Fibroblast of lung (primary cell): Measurements from ENCODE around the gene CACNB1. TPM values are rescaled to one million over a fixed set of nuclear protein-coding genes. Genes with fewer than 3 reads are reported as not detected.
A peak's percentile ranks its signal among the peaks of the same experiment; 100 is the strongest.

Source experiments
- DNase-seq, 2 donors: peaks; one replicate each; pipeline versions ENCODE4 v3.0.0 to v3.0.0-alpha.2; 2010; ENCODE audit warnings: low read depth in 2 of 2
- H2AFZ ChIP-seq: 2 replicates; pipeline ENCODE4 v1.5.1; 2012; ENCODE audit warnings: low read length, control low read depth, inconsistent platforms
- H3K27ac ChIP-seq: 2 replicates; pipeline ENCODE4 v1.5.1; 2011; ENCODE audit warnings: low read length, control low read depth; ENCODE audit not compliant: insufficient read depth
- H3K27me3 ChIP-seq: 2 replicates; pipeline ENCODE4 v1.5.1; 2011; ENCODE audit warnings: mild to moderate bottlenecking, low read length; ENCODE audit not compliant: control insufficient read depth, insufficient read depth
- H3K36me3 ChIP-seq: 2 replicates; pipeline ENCODE4 v1.5.1; 2011; ENCODE audit warnings: low read length; ENCODE audit not compliant: control insufficient read depth, insufficient read depth
- H3K4me1 ChIP-seq: 2 replicates; pipeline ENCODE4 v1.5.1; 2011; ENCODE audit warnings: low read length; ENCODE audit not compliant: control insufficient read depth, insufficient read depth; ENCODE audit errors: extremely low read depth
- H3K4me2 ChIP-seq: 2 replicates; pipeline ENCODE4 v1.5.1; 2011; ENCODE audit warnings: low read length, control low read depth; ENCODE audit not compliant: insufficient read depth; ENCODE audit errors: extremely low read depth
- H3K4me3 ChIP-seq, 4 experiments: fragments of 200-600 bp in 1 of 4; sonication (generic) in 1 of 4; replicated peaks in 1 of 4; 2 replicates each; pipeline ENCODE4 v1.5.1; 2011 to 2016; ENCODE audit warnings: low read length in 4 of 4, low read depth in 3 of 4, mild to moderate bottlenecking in 3 of 4, control low read depth in 2 of 4, inconsistent platforms in 1 of 4, mixed read lengths in 1 of 4; ENCODE audit not compliant: insufficient read depth in 1 of 4; ENCODE audit errors: control extremely low read depth in 1 of 4
- H3K79me2 ChIP-seq: 2 replicates; pipeline ENCODE4 v1.5.1; 2012; ENCODE audit warnings: mild to moderate bottlenecking, low read length, inconsistent platforms; ENCODE audit not compliant: control insufficient read depth, insufficient read depth
- H3K9ac ChIP-seq: 2 replicates; pipeline ENCODE4 v1.5.1; 2011; ENCODE audit warnings: mild to moderate bottlenecking, low read length, control low read depth; ENCODE audit not compliant: insufficient read depth
- H3K9me3 ChIP-seq: 2 replicates; pipeline ENCODE4 v1.5.1; 2012; ENCODE audit warnings: low read depth, low read length; ENCODE audit not compliant: control insufficient read depth, insufficient read depth
- H4K20me1 ChIP-seq: 2 replicates; pipeline ENCODE4 v1.5.1; 2011; ENCODE audit warnings: low read length; ENCODE audit not compliant: control insufficient read depth, insufficient read depth; ENCODE audit errors: extremely low read depth
- CTCF ChIP-seq, 2 donors: IDR thresholded peaks in 1 of 2; conservative IDR thresholded peaks in 1 of 2; 1 replicate in 1 of 2; 2 replicates in 1 of 2; pipeline ENCODE4 v1.5.1; 2011 to 2012; ENCODE audit warnings: low read length in 2 of 2, control low read depth in 1 of 2, inconsistent platforms in 1 of 2, low read depth in 1 of 2, mild to moderate bottlenecking in 1 of 2
- EZH2 ChIP-seq: IDR thresholded peaks from 2 replicates; pipeline ENCODE4 v1.5.1; 2012; ENCODE audit warnings: low read length, control low read depth, mild to moderate bottlenecking; ENCODE audit errors: missing control alignments
- polyA plus RNA-seq, 2 donors: library from polyadenylated mRNA; depleted of rRNA in 1 of 2; stranded (reverse) in 1 of 2; unstranded in 1 of 2; fragments of >200 nt; gene quantifications; 2 replicates each; pipeline ENCODE4 v1.2.1, GENCODE V29; 2011 to 2012; ENCODE audit warnings: missing spikeins in 1 of 2
- total RNA-seq: library from RNA; depleted of rRNA; stranded (reverse); fragments of >200 nt; gene quantifications from 2 replicates; pipeline ENCODE4 v1.2.1, GENCODE V29; 2014

The CACNB1 gene
- total and polyA plus RNA-seq, 2 donors (not counting 1 experiment from before 2014, with no cell fraction given): 5.7 to 5.9 TPM

- H3K79me2 ChIP-seq: no peaks in the 10 kb centered on the region
- H3K27me3 ChIP-seq: peaks cover 20% of the 10 kb centered on the region
- H3K9me3 ChIP-seq: no peaks in the 10 kb centered on the region
- TF ChIP-seq EZH2 (no peak), CTCF (conservative IDR thresholded peaks at IDR 0.05 in 1 of 2, IDR thresholded peaks at IDR 0.05 in 1 of 2; ENCODE audit: low read depth in 1 of 2, low read length in 2 of 2) (no peak)
- no peaks in the 10 kb centered on the region for H3K36me3 ChIP-seq
- no peak overlapping the region for H2AFZ ChIP-seq
- peak in 1 of 2 donors; percentile 57 for DNase-seq
- H4K20me1 ChIP-seq: no peaks in the 10 kb centered on the region
- no peak overlapping the region for H3K27ac ChIP-seq
- H3K4me3 ChIP-seq: no peak overlapping the region
- no peak overlapping the region for H3K4me2 ChIP-seq
- H3K4me1 ChIP-seq: peaks cover 11% of the 10 kb centered on the region
- H3K9ac ChIP-seq: no peak overlapping the region
These were observed 16.4 kb upstream of the CACNB1 start for GRCh38 chr17:39213852-39214251.

GRCh38 chr17:39212841-39213480 lies 15.5 kb upstream of the CACNB1 start:
- Histone ChIP-seq H3K4me1 (peaks cover 13% of the 10 kb centered on the region), H3K9ac (no peak overlapping the region), H4K20me1 (no peaks in the 10 kb centered on the region), H3K27ac (no peak overlapping the region), H3K9me3 (no peaks in the 10 kb centered on the region), H3K79me2 (no peaks in the 10 kb centered on the region), H3K4me2 (no peak overlapping the region), H2AFZ (no peak overlapping the region), H3K4me3 (no peak overlapping the region), H3K27me3 (peaks cover 12% of the 10 kb centered on the region), H3K36me3 (no peaks in the 10 kb centered on the region)
- no peak for DNase-seq
- TF ChIP-seq EZH2 (no peak), CTCF (conservative IDR thresholded peaks at IDR 0.05 in 1 of 2, IDR thresholded peaks at IDR 0.05 in 1 of 2; ENCODE audit: low read depth in 1 of 2, low read length in 2 of 2) (no peak)

GRCh38 chr17:39212195-39212810 lies 14.8 kb upstream of the CACNB1 start:
- no peaks in the 10 kb centered on the region for H3K36me3 ChIP-seq
- no peak overlapping the region for H3K27ac ChIP-seq
- peaks cover 11% of the 10 kb centered on the region for H3K27me3 ChIP-seq
- DNase-seq: no peak
- no peak overlapping the region for H2AFZ ChIP-seq
- H4K20me1 ChIP-seq: no peaks in the 10 kb centered on the region
- H3K4me1 ChIP-seq: peaks cover 13% of the 10 kb centered on the region
- H3K9ac ChIP-seq: no peak overlapping the region
- H3K79me2 ChIP-seq: no peaks in the 10 kb centered on the region
- H3K9me3 ChIP-seq: no peaks in the 10 kb centered on the region
- no peak overlapping the region for H3K4me3 ChIP-seq
- TF ChIP-seq EZH2 (no peak), CTCF (conservative IDR thresholded peaks at IDR 0.05 in 1 of 2, IDR thresholded peaks at IDR 0.05 in 1 of 2; ENCODE audit: low read depth in 1 of 2, low read length in 2 of 2) (no peak)
- no peak overlapping the region for H3K4me2 ChIP-seq
